K562 (cell line): Measurements from ENCODE around the gene PTPRR. TPM values are rescaled to one million over a fixed set of nuclear protein-coding genes. Genes with fewer than 3 reads are reported as not detected.

ENCODE experiments used
- ARNT ChIP-seq, 2 experiments: fragments of 450-650 bp; IDR thresholded peaks; 2 replicates each; pipeline ENCODE4 v1.6.1; 2016; ENCODE audit warnings: mild to moderate bottlenecking in 1 of 2
- C11orf30 ChIP-seq: fragments of 450-650 bp; IDR thresholded peaks from 2 replicates; pipeline ENCODE4 v1.6.1; 2016; ENCODE audit warnings: low read depth, mild to moderate bottlenecking
- CTBP1 ChIP-seq: fragments of 450-650 bp; IDR thresholded peaks from 2 replicates; pipeline ENCODE4 v1.6.1; 2016; ENCODE audit warnings: borderline replicate concordance
- ERF ChIP-seq: fragments of 450-650 bp; formaldehyde crosslinking; IDR thresholded peaks from 2 replicates; pipeline ENCODE4 v1.4.0; 2020; ENCODE audit warnings: mild to moderate bottlenecking, mixed read lengths
- EZH2 ChIP-seq: IDR thresholded peaks from 2 replicates; pipeline ENCODE4 v1.6.1; 2012; ENCODE audit warnings: low read depth, mild to moderate bottlenecking, inconsistent platforms, low read length, borderline replicate concordance
- FOSL1 ChIP-seq: fragments of 200-800 bp; sonication (Bioruptor generic); conservative IDR thresholded peaks from 2 replicates; pipeline ENCODE4 v1.6.1; 2016; ENCODE audit warnings: missing genetic modification characterization, missing compliant biosample characterization
- GABPA ChIP-seq: fragments of 200-800 bp; sonication (Bioruptor generic); conservative IDR thresholded peaks from 2 replicates; pipeline ENCODE4 v1.6.1; 2016; ENCODE audit warnings: low read depth, missing genetic modification characterization, missing compliant biosample characterization
- KLF6 ChIP-seq: fragments of 250-450 bp; sonication (Bioruptor Pico); IDR thresholded peaks from 2 replicates; pipeline ENCODE4 v1.4.0; 2020; ENCODE audit warnings: mild to moderate bottlenecking, moderate library complexity, borderline replicate concordance
- NR2C1 ChIP-seq, 2 experiments: fragments of 450-650 bp; IDR thresholded peaks; 2 replicates each; pipeline ENCODE4 v1.6.1; 2017; ENCODE audit warnings: mild to moderate bottlenecking in 2 of 2, antibody characterized with exemption in 1 of 2, inconsistent platforms in 1 of 2, missing compliant biosample characterization in 1 of 2, missing genetic modification characterization in 1 of 2
- NR2C2 ChIP-seq, 2 experiments: fragments of 200-800 bp in 1 of 2; sonication (Bioruptor generic) in 1 of 2; sonication (generic) in 1 of 2; formaldehyde crosslinking in 1 of 2; IDR thresholded peaks; 2 replicates each; pipeline versions ENCODE4 v1.6.1 to v1.8.0; 2016 to 2022; ENCODE audit warnings: mild to moderate bottlenecking in 1 of 2, missing compliant biosample characterization in 1 of 2, missing genetic modification characterization in 1 of 2, missing genetic modification reagents in 1 of 2
- RCOR1 ChIP-seq, 2 experiments: IDR thresholded peaks; 2 replicates each; pipeline ENCODE4 v1.6.1; 2012; ENCODE audit warnings: low read depth in 2 of 2, low read length in 2 of 2, borderline replicate concordance in 1 of 2, improper control_type of control experiment in 1 of 2
- SMAD4 ChIP-seq: fragments of 250-450 bp; sonication (Bioruptor Pico); conservative IDR thresholded peaks from 2 replicates; pipeline ENCODE4 v1.8.0; 2021; ENCODE audit warnings: inconsistent platforms, mild to moderate bottlenecking, moderate library complexity
- SPI1 ChIP-seq: IDR thresholded peaks from 2 replicates; pipeline ENCODE4 v1.6.1; 2011; ENCODE audit warnings: low read depth, low read length, control low read depth, borderline replicate concordance
- SRF ChIP-seq, 2 experiments: fragments of 250-450, 450-650 bp in 1 of 2; sonication (Bioruptor Pico) in 1 of 2; sonication (generic) in 1 of 2; formaldehyde crosslinking; IDR thresholded peaks; 2 replicates each; pipeline versions ENCODE4 v1.5.0 to v1.5.1; 2020 to 2022; ENCODE audit warnings: mild to moderate bottlenecking in 1 of 2, missing genetic modification reagents in 1 of 2
- ZC3H8 ChIP-seq: fragments of 450-650 bp; IDR thresholded peaks from 2 replicates; pipeline ENCODE4 v1.6.1; 2017
- ZFX ChIP-seq: sonication (generic); formaldehyde crosslinking; IDR thresholded peaks from 2 replicates; pipeline ENCODE4 v1.8.0; 2022; ENCODE audit warnings: mild to moderate bottlenecking, missing genetic modification reagents, moderate library complexity
- ZKSCAN3 ChIP-seq: fragments of 250-450 bp; sonication (Bioruptor Pico); IDR thresholded peaks from 2 replicates; pipeline ENCODE4 v1.4.0; 2020
- ZNF140 ChIP-seq: fragments of 250-450 bp; sonication (Bioruptor Pico); IDR thresholded peaks from 2 replicates; pipeline ENCODE4 v1.8.0; 2021; ENCODE audit warnings: moderate library complexity, mild to moderate bottlenecking, inconsistent platforms
- ZNF77 ChIP-seq: fragments of 250-450 bp; sonication (Bioruptor Pico); IDR thresholded peaks from 2 replicates; pipeline ENCODE4 v1.5.0; 2020
- polyA plus RNA-seq, 8 experiments: library from polyadenylated mRNA; depleted of rRNA in 4 of 8; stranded (reverse) in 5 of 8; unstranded in 3 of 8; fragments of >200 nt; fragmentation: Nextera tagmentation in 2 of 8; fragmentation: Illumina TruSeq in 1 of 8; extraction: Ambion mirVana in 2 of 8; extraction: Trizol in 1 of 8; gene quantifications; 2 replicates each; pipeline versions ENCODE4 v1.2.1 to v1.2.3, GENCODE V29; 2011 to 2014; ENCODE audit warnings: inconsistent platforms in 1 of 8, missing spikeins in 1 of 8
- total RNA-seq, 7 experiments: library from RNA; depleted of rRNA in 6 of 7; stranded (reverse); fragments of >200 nt in 6 of 7; fragmentation: Illumina TruSeq in 2 of 7; extraction: Trizol in 2 of 7; gene quantifications; 2 replicates each; pipeline versions ENCODE4 v1.2.1 to v1.2.3, GENCODE V29; 2011 to 2021; ENCODE audit warnings: low replicate concordance in 1 of 7
- TF ChIP-seq, protein P1 (sequence below): fragments of 250-450 bp; sonication (Bioruptor Pico); IDR thresholded peaks from 2 replicates; pipeline ENCODE4 v1.4.0; 2020; ENCODE audit warnings: mild to moderate bottlenecking, moderate library complexity, borderline replicate concordance
- TF ChIP-seq, protein P2 (sequence below): IDR thresholded peaks from 3 replicates; pipeline ENCODE4 v1.6.1; 2011; ENCODE audit warnings: borderline replicate concordance, mild to moderate bottlenecking, moderate library complexity; ENCODE audit not compliant: insufficient read length; ENCODE audit errors: extremely low read depth
- TF ChIP-seq, protein P3 (sequence below): fragments of 450-650 bp; IDR thresholded peaks from 2 replicates; pipeline ENCODE4 v1.6.1; 2016

Gene PTPRR
- total and polyA plus RNA-seq, 9 of the 15 experiments (the other 6 are each of a cell fraction or from before 2014, with no cell fraction given): 6.6 to 41.7 (median 12.3) TPM

DNA sequence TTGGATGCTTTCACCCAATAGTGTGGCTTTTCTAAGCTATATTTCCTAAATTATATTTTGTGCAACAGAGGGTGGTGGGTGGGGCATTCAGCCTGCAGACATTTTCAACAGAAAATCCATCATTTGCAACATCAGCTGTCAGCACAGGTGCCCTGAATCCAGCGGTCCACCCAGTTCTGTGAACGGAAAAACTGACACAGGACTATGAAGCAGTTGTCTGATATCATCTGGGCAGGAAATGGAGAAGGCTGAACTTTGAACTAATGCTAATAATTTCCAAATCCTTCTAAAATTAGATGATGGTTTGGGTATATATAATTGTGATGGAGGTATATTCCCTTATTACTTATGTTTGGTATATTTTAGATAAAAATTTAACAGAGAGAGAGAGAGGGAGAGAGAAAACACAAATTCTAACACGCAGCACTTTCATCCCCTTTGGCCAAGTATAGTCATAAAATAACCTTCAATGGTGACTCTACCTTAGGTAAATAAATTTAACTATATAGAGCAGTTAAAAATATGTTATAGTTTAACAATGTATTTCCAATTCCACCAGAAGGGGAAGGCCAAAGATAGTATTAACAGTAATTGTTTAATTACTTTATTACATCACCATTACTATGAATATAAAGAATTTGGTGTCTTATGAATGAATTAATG, 225.0 kb downstream of the PTPRR start (continued):
- TF ChIP-seq SPI1: no peak
- TF ChIP-seq SMAD4 (CRISPR knock-in tag): peak; percentile 70
- TF ChIP-seq GABPA (tag): peak; percentile 58
- TF ChIP-seq ZNF77 (CRISPR knock-in tag): no peak
- no peak for TF ChIP-seq NR2C2 (CRISPR knock-in tag; IDR thresholded peaks at IDR 0.05)
- TF ChIP-seq NR2C2 (tag; IDR thresholded peaks at IDR 0.05): peak; percentile 96
- TF ChIP-seq ZC3H8: no peak
- TF ChIP-seq ZNF140 (CRISPR knock-in tag): no peak
- TF ChIP-seq RCOR1 (IDR thresholded peaks at IDR 0.05; ENCODE audit: borderline replicate concordance in 1 of 2, low read depth in 2 of 2, low read length in 2 of 2): peak in 1 of 2 experiments; percentile 69; a peak in 1 of 4 replicates
- TF ChIP-seq ARNT (IDR thresholded peaks at IDR 0.05): no peak
- peak; percentile 59 for TF ChIP-seq NR2C1 (IDR thresholded peaks at IDR 0.05)
- TF ChIP-seq NR2C1 (tag; IDR thresholded peaks at IDR 0.05): peak; percentile 92
- TF ChIP-seq, protein P1, sequence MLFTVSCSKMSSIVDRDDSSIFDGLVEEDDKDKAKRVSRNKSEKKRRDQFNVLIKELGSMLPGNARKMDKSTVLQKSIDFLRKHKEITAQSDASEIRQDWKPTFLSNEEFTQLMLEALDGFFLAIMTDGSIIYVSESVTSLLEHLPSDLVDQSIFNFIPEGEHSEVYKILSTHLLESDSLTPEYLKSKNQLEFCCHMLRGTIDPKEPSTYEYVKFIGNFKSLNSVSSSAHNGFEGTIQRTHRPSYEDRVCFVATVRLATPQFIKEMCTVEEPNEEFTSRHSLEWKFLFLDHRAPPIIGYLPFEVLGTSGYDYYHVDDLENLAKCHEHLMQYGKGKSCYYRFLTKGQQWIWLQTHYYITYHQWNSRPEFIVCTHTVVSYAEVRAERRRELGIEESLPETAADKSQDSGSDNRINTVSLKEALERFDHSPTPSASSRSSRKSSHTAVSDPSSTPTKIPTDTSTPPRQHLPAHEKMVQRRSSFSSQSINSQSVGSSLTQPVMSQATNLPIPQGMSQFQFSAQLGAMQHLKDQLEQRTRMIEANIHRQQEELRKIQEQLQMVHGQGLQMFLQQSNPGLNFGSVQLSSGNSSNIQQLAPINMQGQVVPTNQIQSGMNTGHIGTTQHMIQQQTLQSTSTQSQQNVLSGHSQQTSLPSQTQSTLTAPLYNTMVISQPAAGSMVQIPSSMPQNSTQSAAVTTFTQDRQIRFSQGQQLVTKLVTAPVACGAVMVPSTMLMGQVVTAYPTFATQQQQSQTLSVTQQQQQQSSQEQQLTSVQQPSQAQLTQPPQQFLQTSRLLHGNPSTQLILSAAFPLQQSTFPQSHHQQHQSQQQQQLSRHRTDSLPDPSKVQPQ (CRISPR knock-in tag): no peak
- peak; percentile 54 for TF ChIP-seq FOSL1 (tag)
- TF ChIP-seq, protein P2, sequence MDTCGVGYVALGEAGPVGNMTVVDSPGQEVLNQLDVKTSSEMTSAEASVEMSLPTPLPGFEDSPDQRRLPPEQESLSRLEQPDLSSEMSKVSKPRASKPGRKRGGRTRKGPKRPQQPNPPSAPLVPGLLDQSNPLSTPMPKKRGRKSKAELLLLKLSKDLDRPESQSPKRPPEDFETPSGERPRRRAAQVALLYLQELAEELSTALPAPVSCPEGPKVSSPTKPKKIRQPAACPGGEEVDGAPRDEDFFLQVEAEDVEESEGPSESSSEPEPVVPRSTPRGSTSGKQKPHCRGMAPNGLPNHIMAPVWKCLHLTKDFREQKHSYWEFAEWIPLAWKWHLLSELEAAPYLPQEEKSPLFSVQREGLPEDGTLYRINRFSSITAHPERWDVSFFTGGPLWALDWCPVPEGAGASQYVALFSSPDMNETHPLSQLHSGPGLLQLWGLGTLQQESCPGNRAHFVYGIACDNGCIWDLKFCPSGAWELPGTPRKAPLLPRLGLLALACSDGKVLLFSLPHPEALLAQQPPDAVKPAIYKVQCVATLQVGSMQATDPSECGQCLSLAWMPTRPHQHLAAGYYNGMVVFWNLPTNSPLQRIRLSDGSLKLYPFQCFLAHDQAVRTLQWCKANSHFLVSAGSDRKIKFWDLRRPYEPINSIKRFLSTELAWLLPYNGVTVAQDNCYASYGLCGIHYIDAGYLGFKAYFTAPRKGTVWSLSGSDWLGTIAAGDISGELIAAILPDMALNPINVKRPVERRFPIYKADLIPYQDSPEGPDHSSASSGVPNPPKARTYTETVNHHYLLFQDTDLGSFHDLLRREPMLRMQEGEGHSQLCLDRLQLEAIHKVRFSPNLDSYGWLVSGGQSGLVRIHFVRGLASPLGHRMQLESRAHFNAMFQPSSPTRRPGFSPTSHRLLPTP: no peak
- peak; percentile 29; the same call in 1 of the 2 replicates for TF ChIP-seq CTBP1
- TF ChIP-seq ZKSCAN3 (CRISPR knock-in tag): no peak
- peak; percentile 58; the same call in 1 of the 2 replicates for TF ChIP-seq KLF6 (CRISPR knock-in tag)
- TF ChIP-seq ZFX (CRISPR knock-in tag): no peak
- no peak for TF ChIP-seq SRF (CRISPR knock-in tag; IDR thresholded peaks at IDR 0.05)
- TF ChIP-seq EZH2: no peak
- TF ChIP-seq, protein P3, sequence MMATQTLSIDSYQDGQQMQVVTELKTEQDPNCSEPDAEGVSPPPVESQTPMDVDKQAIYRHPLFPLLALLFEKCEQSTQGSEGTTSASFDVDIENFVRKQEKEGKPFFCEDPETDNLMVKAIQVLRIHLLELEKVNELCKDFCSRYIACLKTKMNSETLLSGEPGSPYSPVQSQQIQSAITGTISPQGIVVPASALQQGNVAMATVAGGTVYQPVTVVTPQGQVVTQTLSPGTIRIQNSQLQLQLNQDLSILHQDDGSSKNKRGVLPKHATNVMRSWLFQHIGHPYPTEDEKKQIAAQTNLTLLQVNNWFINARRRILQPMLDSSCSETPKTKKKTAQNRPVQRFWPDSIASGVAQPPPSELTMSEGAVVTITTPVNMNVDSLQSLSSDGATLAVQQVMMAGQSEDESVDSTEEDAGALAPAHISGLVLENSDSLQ: peak; percentile 74
- TF ChIP-seq ERF: no peak
- TF ChIP-seq C11orf30: no peak
